HepG2 (cell line): ENCODE measurements around the gene PLIN4. TPM values are rescaled to one million over a fixed set of nuclear protein-coding genes. Genes with fewer than 3 reads are reported as not detected.
A peak's percentile ranks its signal among the peaks of the same experiment; 100 is the strongest.

Source experiments
- ASH2L ChIP-seq: fragments of 300-600, 200-600 bp; sonication (generic); IDR thresholded peaks from 2 replicates; pipeline ENCODE4 v1.7.0; 2017; ENCODE audit warnings: low read depth, mild to moderate bottlenecking, moderate library complexity, mixed read lengths, low read length; ENCODE audit not compliant: insufficient read length
- CENPX ChIP-seq: sonication (generic); formaldehyde crosslinking; IDR thresholded peaks from 2 replicates; pipeline ENCODE4 v1.9.0; 2021; ENCODE audit warnings: mild to moderate bottlenecking, missing genetic modification reagents, moderate library complexity
- EED ChIP-seq: sonication (generic); formaldehyde crosslinking; IDR thresholded peaks from 2 replicates; pipeline ENCODE4 v1.5.0; 2020; ENCODE audit warnings: mild to moderate bottlenecking, missing genetic modification reagents
- KAT8 ChIP-seq: IDR thresholded peaks from 2 replicates; pipeline ENCODE4 v1.6.1; 2016; ENCODE audit warnings: missing genetic modification reagents, missing compliant biosample characterization
- MAF1 ChIP-seq: sonication (generic); formaldehyde crosslinking; IDR thresholded peaks from 2 replicates; pipeline ENCODE4 v1.5.0; 2020; ENCODE audit warnings: missing genetic modification reagents, borderline replicate concordance
- NFKB2 ChIP-seq: sonication (generic); formaldehyde crosslinking; IDR thresholded peaks from 2 replicates; pipeline ENCODE4 v1.4.0; 2020; ENCODE audit warnings: missing genetic modification reagents, borderline replicate concordance
- REPIN1 ChIP-seq: sonication (generic); formaldehyde crosslinking; IDR thresholded peaks from 2 replicates; pipeline ENCODE4 v1.8.0; 2022; ENCODE audit warnings: missing genetic modification reagents, low read depth, mild to moderate bottlenecking, borderline replicate concordance
- SIN3B ChIP-seq: fragments of 150-350 bp; IDR thresholded peaks from 2 replicates; pipeline ENCODE4 v1.6.1; 2014; ENCODE audit warnings: low read length
- SYNCRIP ChIP-seq: fragments of 200-400 bp; formaldehyde crosslinking; IDR thresholded peaks from 2 replicates; pipeline ENCODE4 v1.6.1; 2018; ENCODE audit warnings: mild to moderate bottlenecking, low read depth, low read length; ENCODE audit not compliant: insufficient read depth
- TP53 ChIP-seq: sonication (generic); formaldehyde crosslinking; conservative IDR thresholded peaks from 2 replicates; pipeline ENCODE4 v1.4.0; 2020; ENCODE audit warnings: missing genetic modification reagents
- ZNF296 ChIP-seq: sonication (generic); formaldehyde crosslinking; conservative IDR thresholded peaks from 2 replicates; pipeline ENCODE4 v1.5.0; 2020; ENCODE audit warnings: mild to moderate bottlenecking, missing genetic modification reagents
- ZNF337 ChIP-seq: sonication (generic); formaldehyde crosslinking; IDR thresholded peaks from 2 replicates; pipeline ENCODE4 v1.5.1; 2020; ENCODE audit warnings: missing genetic modification reagents, low read depth, mild to moderate bottlenecking, borderline replicate concordance
- ZNF430 ChIP-seq: sonication (generic); formaldehyde crosslinking; IDR thresholded peaks from 2 replicates; pipeline ENCODE4 v1.9.0; 2021; ENCODE audit warnings: mild to moderate bottlenecking, missing genetic modification reagents
- ZNF496 ChIP-seq: sonication (generic); formaldehyde crosslinking; IDR thresholded peaks from 2 replicates; pipeline ENCODE4 v1.8.1; 2023; ENCODE audit warnings: mild to moderate bottlenecking, moderate library complexity, missing genetic modification reagents; ENCODE audit not compliant: insufficient replicate concordance
- ZNF761 ChIP-seq: sonication (generic); formaldehyde crosslinking; conservative IDR thresholded peaks from 2 replicates; pipeline ENCODE4 v1.4.0; 2020; ENCODE audit warnings: mild to moderate bottlenecking, missing genetic modification reagents
- ZNF782 ChIP-seq: sonication (generic); formaldehyde crosslinking; IDR thresholded peaks from 2 replicates; pipeline ENCODE4 v1.4.0; 2020; ENCODE audit warnings: missing genetic modification reagents, mild to moderate bottlenecking, borderline replicate concordance
- ZSCAN20 ChIP-seq: sonication (generic); formaldehyde crosslinking; IDR thresholded peaks from 2 replicates; pipeline ENCODE4 v1.4.0; 2020; ENCODE audit warnings: missing genetic modification reagents, mild to moderate bottlenecking, borderline replicate concordance
- polyA plus RNA-seq, 8 experiments: library from polyadenylated mRNA; depleted of rRNA in 3 of 8; stranded (reverse) in 7 of 8; unstranded in 1 of 8; fragments of >200 nt; fragmentation: Illumina TruSeq in 4 of 8; extraction: Trizol in 4 of 8; gene quantifications; 2 replicates each; pipeline versions ENCODE4 v1.2.1 to v1.2.3, GENCODE V29; 2011 to 2016; ENCODE audit warnings: low read depth in 4 of 8, missing spikeins in 1 of 8, mixed read lengths in 1 of 8; ENCODE audit not compliant: insufficient read depth in 1 of 8
- total RNA-seq, 5 experiments: library from RNA; depleted of rRNA; stranded (reverse); fragments of >200 nt; fragmentation: Illumina TruSeq; extraction: Trizol; gene quantifications; 2 replicates each; pipeline ENCODE4 v1.2.3, GENCODE V29; 2016; ENCODE audit warnings: low read depth in 1 of 5
- TF ChIP-seq, protein P1 (sequence below): sonication (generic); formaldehyde crosslinking; IDR thresholded peaks from 2 replicates; pipeline ENCODE4 v1.9.0; 2021; ENCODE audit warnings: missing genetic modification reagents, borderline replicate concordance
- TF ChIP-seq, protein P2 (sequence below): sonication (generic); formaldehyde crosslinking; IDR thresholded peaks from 2 replicates; pipeline ENCODE4 v1.5.1; 2020; ENCODE audit warnings: missing genetic modification reagents, mild to moderate bottlenecking, borderline replicate concordance
- TF ChIP-seq, protein P3 (sequence below): sonication (generic); formaldehyde crosslinking; IDR thresholded peaks from 2 replicates; pipeline ENCODE4 v1.5.0; 2020; ENCODE audit warnings: mild to moderate bottlenecking, low read depth, missing genetic modification reagents, borderline replicate concordance
- TF ChIP-seq, protein P4 (sequence below): sonication (generic); formaldehyde crosslinking; IDR thresholded peaks from 2 replicates; pipeline ENCODE4 v1.4.0; 2020; ENCODE audit warnings: missing genetic modification reagents

Gene PLIN4
- total and polyA plus RNA-seq, 2 of the 13 experiments (the other 11 are each of a cell fraction or from before 2014, with no cell fraction given), result 1.1 to 1.3 TPM

DNA sequence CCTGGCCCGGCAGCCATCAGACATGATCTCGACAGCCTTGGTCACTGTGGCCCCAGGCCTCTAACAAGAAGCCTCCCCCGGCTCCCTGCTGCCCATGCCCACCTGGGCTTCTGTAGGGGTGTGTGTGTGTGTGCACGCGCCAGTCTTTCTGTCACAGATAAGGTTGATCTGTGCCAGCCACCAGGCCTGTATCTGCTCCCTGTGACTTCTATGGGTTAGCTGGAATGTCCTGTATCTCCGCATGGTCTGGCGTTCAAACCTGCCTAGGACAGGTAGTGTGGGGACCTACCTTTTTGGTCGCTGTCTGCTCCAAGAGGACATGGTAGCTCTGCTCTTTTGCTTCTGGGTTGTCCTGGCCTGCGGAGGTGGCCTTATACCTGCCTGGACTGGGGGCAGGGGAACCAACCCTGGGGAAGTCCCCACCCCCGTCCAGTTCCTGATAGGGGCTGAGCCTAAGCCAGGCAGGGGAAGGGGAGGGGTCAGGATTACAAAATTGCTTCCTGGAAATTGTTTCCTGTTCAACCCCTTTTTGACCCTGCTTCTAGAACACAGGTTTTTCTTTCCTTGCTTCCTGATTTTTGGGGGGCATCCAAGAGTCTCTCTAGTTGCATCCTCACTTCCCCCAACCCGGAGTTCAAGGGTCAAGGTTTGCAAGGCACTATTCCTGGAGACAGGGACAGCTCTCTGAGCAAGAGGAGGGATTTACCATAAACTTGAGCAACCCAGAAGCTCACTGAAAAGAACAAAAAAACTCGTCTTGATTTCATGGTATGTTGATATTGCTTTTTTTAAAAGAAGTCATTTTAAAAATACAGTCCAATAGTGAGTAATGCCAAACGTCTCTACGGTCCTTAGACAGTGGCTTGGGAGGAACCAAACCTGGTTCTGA, 21.7 kb upstream of the PLIN4 start, which contains the start of gene LRG1 (continued):
- TF ChIP-seq, protein P1, sequence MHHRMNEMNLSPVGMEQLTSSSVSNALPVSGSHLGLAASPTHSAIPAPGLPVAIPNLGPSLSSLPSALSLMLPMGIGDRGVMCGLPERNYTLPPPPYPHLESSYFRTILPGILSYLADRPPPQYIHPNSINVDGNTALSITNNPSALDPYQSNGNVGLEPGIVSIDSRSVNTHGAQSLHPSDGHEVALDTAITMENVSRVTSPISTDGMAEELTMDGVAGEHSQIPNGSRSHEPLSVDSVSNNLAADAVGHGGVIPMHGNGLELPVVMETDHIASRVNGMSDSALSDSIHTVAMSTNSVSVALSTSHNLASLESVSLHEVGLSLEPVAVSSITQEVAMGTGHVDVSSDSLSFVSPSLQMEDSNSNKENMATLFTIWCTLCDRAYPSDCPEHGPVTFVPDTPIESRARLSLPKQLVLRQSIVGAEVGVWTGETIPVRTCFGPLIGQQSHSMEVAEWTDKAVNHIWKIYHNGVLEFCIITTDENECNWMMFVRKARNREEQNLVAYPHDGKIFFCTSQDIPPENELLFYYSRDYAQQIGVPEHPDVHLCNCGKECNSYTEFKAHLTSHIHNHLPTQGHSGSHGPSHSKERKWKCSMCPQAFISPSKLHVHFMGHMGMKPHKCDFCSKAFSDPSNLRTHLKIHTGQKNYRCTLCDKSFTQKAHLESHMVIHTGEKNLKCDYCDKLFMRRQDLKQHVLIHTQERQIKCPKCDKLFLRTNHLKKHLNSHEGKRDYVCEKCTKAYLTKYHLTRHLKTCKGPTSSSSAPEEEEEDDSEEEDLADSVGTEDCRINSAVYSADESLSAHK (CRISPR knock-in tag), result no peak
- TF ChIP-seq, protein P2, sequence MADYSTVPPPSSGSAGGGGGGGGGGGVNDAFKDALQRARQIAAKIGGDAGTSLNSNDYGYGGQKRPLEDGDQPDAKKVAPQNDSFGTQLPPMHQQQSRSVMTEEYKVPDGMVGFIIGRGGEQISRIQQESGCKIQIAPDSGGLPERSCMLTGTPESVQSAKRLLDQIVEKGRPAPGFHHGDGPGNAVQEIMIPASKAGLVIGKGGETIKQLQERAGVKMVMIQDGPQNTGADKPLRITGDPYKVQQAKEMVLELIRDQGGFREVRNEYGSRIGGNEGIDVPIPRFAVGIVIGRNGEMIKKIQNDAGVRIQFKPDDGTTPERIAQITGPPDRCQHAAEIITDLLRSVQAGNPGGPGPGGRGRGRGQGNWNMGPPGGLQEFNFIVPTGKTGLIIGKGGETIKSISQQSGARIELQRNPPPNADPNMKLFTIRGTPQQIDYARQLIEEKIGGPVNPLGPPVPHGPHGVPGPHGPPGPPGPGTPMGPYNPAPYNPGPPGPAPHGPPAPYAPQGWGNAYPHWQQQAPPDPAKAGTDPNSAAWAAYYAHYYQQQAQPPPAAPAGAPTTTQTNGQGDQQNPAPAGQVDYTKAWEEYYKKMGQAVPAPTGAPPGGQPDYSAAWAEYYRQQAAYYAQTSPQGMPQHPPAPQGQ (CRISPR knock-in tag), result no peak
- TF ChIP-seq MAF1 (no peak), NFKB2 (CRISPR knock-in tag) (no peak), ZNF430 (CRISPR knock-in tag) (peak; percentile 32; the same call in 1 of the 2 replicates), ZNF296 (CRISPR knock-in tag) (no peak), ZNF761 (CRISPR knock-in tag) (no peak), ZSCAN20 (no peak), CENPX (CRISPR knock-in tag) (no peak), SIN3B (no peak), ASH2L (no peak), KAT8 (peak; percentile 82), ZNF782 (CRISPR knock-in tag) (no peak), EED (no peak), SYNCRIP (no peak), ZNF337 (CRISPR knock-in tag) (no peak), ZNF496 (CRISPR knock-in tag) (no peak), REPIN1 (peak; percentile 69; the same call in 1 of the 2 replicates), TP53 (CRISPR knock-in tag) (no peak)
- TF ChIP-seq, protein P3, sequence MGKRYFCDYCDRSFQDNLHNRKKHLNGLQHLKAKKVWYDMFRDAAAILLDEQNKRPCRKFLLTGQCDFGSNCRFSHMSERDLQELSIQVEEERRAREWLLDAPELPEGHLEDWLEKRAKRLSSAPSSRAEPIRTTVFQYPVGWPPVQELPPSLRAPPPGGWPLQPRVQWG, result no peak
- TF ChIP-seq, protein P4, sequence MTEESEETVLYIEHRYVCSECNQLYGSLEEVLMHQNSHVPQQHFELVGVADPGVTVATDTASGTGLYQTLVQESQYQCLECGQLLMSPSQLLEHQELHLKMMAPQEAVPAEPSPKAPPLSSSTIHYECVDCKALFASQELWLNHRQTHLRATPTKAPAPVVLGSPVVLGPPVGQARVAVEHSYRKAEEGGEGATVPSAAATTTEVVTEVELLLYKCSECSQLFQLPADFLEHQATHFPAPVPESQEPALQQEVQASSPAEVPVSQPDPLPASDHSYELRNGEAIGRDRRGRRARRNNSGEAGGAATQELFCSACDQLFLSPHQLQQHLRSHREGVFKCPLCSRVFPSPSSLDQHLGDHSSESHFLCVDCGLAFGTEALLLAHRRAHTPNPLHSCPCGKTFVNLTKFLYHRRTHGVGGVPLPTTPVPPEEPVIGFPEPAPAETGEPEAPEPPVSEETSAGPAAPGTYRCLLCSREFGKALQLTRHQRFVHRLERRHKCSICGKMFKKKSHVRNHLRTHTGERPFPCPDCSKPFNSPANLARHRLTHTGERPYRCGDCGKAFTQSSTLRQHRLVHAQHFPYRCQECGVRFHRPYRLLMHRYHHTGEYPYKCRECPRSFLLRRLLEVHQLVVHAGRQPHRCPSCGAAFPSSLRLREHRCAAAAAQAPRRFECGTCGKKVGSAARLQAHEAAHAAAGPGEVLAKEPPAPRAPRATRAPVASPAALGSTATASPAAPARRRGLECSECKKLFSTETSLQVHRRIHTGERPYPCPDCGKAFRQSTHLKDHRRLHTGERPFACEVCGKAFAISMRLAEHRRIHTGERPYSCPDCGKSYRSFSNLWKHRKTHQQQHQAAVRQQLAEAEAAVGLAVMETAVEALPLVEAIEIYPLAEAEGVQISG (CRISPR knock-in tag), result peak; percentile 49; the same call in 1 of the 2 replicates
